Nephron (organoid): ENCODE data around the gene PCDHGA6.

Source experiments
- H3K27ac Mint-ChIP-seq, 3 experiments: 2 replicates each; pipeline ENCODE4 v1.8.0; 2020; ENCODE audit warnings: mixed read lengths in 3 of 3, mild to moderate bottlenecking in 2 of 3, moderate library complexity in 1 of 3
- H3K27me3 Mint-ChIP-seq: 2 replicates; pipeline ENCODE4 v1.8.0; 2021; ENCODE audit warnings: low read depth, mild to moderate bottlenecking, moderate library complexity, mixed read lengths
- H3K36me3 Mint-ChIP-seq: 2 replicates; pipeline ENCODE4 v1.8.0; 2020; ENCODE audit warnings: low read depth, mixed read lengths
- H3K4me1 Mint-ChIP-seq: 2 replicates; pipeline ENCODE4 v1.8.0; 2020; ENCODE audit warnings: mixed read lengths
- H3K4me3 Mint-ChIP-seq, 3 experiments: 2 replicates each; pipeline ENCODE4 v1.8.0; 2020; ENCODE audit warnings: mild to moderate bottlenecking in 3 of 3, mixed read lengths in 3 of 3, moderate library complexity in 2 of 3
- H3K9me3 Mint-ChIP-seq: 2 replicates; pipeline ENCODE4 v1.8.0; 2020; ENCODE audit warnings: mixed read lengths
- TF ChIP-seq, protein P1 (sequence below), 3 experiments: fragments of 200-600 bp; sonication (generic); IDR thresholded peaks; one replicate each; pipeline ENCODE4 v1.5.0; 2021; ENCODE audit warnings: antibody characterized with exemption in 3 of 3; ENCODE audit not compliant: unreplicated experiment in 3 of 3

The PCDHGA6 gene

DNA sequence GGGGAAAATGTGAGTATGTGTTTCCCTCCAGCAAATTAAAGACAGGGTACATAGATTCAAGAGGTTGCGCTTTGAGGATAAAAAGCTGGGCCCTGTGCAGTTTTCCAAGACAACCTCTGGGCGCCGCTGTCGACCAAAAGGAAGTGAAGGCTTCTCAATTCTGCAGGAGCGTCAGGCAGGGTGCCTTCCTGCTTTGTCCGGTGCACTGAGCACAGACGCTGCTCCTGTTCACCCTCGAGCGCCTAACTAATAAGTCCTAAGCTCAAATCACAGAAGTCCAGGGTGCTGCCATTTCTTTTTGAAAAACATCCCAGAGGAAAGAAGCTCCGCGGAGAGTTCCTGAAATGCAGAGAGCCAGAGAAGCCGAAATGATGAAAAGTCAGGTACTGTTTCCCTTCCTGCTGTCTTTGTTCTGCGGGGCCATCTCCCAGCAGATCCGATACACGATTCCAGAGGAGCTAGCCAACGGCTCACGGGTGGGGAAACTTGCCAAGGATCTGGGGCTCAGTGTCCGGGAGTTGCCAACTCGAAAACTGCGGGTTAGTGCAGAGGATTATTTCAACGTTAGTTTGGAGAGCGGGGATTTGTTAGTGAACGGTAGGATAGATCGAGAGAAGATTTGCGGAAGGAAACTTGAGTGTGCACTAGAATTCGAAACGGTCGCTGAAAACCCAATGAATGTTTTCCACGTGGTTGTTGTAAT, 23.6 kb upstream of the PCDHGA6 start, which contains the start of gene PCDHGB1:
TSS of gene PCDHGB1 (plus strand) at position 183 of the 703 bp plus-strand sequence. CDS start at position 345, 162 bp downstream.
- no peak within 1 kb of the TSS for H3K27ac Mint-ChIP-seq
- TF ChIP-seq, protein P1, sequence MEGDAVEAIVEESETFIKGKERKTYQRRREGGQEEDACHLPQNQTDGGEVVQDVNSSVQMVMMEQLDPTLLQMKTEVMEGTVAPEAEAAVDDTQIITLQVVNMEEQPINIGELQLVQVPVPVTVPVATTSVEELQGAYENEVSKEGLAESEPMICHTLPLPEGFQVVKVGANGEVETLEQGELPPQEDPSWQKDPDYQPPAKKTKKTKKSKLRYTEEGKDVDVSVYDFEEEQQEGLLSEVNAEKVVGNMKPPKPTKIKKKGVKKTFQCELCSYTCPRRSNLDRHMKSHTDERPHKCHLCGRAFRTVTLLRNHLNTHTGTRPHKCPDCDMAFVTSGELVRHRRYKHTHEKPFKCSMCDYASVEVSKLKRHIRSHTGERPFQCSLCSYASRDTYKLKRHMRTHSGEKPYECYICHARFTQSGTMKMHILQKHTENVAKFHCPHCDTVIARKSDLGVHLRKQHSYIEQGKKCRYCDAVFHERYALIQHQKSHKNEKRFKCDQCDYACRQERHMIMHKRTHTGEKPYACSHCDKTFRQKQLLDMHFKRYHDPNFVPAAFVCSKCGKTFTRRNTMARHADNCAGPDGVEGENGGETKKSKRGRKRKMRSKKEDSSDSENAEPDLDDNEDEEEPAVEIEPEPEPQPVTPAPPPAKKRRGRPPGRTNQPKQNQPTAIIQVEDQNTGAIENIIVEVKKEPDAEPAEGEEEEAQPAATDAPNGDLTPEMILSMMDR (IDR thresholded peaks at IDR 0.05; ENCODE audit: unreplicated experiment in 3 of 3), result no peak

DNA sequence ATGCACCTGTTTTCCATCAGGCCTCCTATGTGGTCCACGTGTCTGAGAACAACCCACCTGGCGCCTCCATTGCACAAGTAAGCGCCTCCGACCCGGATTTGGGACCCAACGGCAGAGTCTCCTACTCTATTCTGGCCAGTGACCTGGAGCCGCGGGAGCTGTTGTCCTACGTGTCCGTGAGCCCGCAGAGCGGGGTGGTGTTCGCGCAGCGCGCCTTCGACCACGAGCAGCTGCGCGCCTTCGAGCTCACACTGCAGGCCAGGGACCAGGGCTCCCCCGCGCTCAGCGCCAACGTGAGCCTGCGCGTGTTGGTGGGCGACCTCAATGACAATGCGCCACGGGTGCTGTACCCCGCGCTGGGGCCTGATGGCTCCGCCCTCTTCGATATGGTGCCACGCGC, 22.1 kb upstream of the PCDHGA6 start:
- H3K27me3 Mint-ChIP-seq, result peaks cover 2% of the 10 kb centered on the region
- no peak overlapping the region for H3K4me3 Mint-ChIP-seq
- H3K36me3 Mint-ChIP-seq, result peaks cover 35% of the 10 kb centered on the region
- H3K9me3 Mint-ChIP-seq, result peaks cover 58% of the 10 kb centered on the region
- TF ChIP-seq, protein P1 (IDR thresholded peaks at IDR 0.05; ENCODE audit: unreplicated experiment in 3 of 3), result no peak
- H3K4me1 Mint-ChIP-seq, result no peaks in the 10 kb centered on the region
- H3K27ac Mint-ChIP-seq, result no peak overlapping the region

More for the DNA sequence above, 23.6 kb upstream of the PCDHGA6 start, which contains the start of gene PCDHGB1:
- H3K4me1 Mint-ChIP-seq, result no peaks in the 10 kb centered on the region
- peak within 1 kb of the TSS in 1 of 3 experiments; percentile 45 for H3K4me3 Mint-ChIP-seq
- peaks cover 26% of the 10 kb centered on the region for H3K36me3 Mint-ChIP-seq
- peaks cover 3% of the 10 kb centered on the region for H3K27me3 Mint-ChIP-seq
- H3K9me3 Mint-ChIP-seq, result peaks cover 54% of the 10 kb centered on the region

DNA sequence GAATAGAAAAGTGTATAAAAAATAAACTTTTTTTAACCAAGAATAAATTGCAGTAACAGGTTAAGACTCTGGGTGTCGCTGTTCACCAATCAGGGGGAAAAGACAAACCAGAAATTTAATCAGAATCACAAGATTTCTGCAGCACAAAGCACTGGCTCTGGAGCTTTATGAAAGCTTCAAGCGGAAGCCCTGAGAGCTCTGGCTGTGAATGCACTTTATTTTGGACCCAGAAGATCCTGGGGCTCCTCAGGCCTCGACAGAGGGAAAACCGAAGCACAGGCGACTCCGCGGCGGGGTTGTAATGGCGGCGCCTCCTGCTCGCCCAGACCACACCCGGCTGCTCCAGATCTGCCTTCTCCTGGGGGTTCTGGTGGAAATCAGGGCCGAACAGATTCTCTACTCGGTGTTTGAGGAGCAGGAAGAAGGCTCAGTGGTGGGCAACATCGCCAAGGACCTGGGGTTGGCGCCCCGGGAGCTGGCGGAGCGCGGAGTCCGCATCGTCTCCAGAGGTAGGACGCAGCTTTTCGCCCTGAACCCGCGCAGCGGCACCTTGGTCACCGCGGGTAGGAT, 18.7 kb upstream of the PCDHGA6 start, which contains the start of gene PCDHGA4:
TSS of gene PCDHGA4 (plus strand) at position 122 of the 570 bp plus-strand sequence. CDS start at position 209, 87 bp downstream.
- Mint-ChIP-seq H3K27ac (no peak within 1 kb of the TSS), H3K27me3 (peaks cover 4% of the 10 kb centered on the region), H3K36me3 (peaks cover 37% of the 10 kb centered on the region), H3K4me3 (no peak within 1 kb of the TSS), H3K9me3 (peaks cover 52% of the 10 kb centered on the region), H3K4me1 (no peaks in the 10 kb centered on the region)
- TF ChIP-seq, protein P1 (IDR thresholded peaks at IDR 0.05; ENCODE audit: unreplicated experiment in 3 of 3), result no peak

DNA sequence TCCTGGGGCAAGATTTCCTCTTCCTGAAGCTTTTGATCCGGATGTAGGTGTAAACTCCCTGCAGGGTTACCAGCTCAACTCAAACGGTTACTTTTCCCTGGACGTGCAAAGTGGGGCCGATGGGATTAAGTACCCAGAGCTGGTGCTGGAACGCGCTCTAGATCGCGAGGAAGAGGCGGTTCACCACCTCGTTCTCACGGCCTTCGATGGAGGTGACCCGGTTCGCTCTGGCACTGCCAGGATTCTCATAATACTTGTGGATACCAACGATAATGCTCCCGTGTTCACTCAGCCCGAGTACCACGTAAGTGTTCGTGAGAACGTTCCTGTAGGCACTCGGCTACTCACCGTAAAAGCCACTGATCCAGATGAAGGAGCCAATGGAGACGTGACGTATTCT, 18.1 kb upstream of the PCDHGA6 start:
- Mint-ChIP-seq H3K36me3 (peaks cover 35% of the 10 kb centered on the region), H3K27me3 (peaks cover 4% of the 10 kb centered on the region), H3K9me3 (peaks cover 54% of the 10 kb centered on the region), H3K27ac (no peak overlapping the region), H3K4me3 (no peak overlapping the region), H3K4me1 (no peaks in the 10 kb centered on the region)
- TF ChIP-seq, protein P1 (IDR thresholded peaks at IDR 0.05; ENCODE audit: unreplicated experiment in 3 of 3), result no peak

DNA sequence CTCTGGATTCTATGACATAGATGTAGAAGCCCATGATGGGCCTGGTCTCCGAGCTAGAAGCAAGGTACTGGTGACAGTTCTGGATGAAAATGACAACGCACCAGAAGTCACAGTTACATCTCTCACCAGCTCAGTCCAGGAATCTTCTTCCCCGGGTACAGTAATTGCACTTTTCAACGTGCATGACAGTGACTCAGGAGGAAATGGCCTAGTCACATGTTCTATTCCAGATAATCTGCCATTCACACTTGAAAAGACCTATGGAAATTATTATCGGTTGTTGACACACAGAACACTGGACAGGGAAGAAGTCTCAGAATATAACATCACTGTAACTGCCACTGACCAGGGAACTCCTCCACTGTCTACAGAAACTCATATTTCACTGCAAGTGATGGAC, 17.6 kb upstream of the PCDHGA6 start:
- peaks cover 40% of the 10 kb centered on the region for H3K36me3 Mint-ChIP-seq
- TF ChIP-seq, protein P1 (IDR thresholded peaks at IDR 0.05; ENCODE audit: unreplicated experiment in 3 of 3), result no peak
- no peaks in the 10 kb centered on the region for H3K4me1 Mint-ChIP-seq
- H3K4me3 Mint-ChIP-seq, result no peak overlapping the region
- H3K27me3 Mint-ChIP-seq, result peaks cover 4% of the 10 kb centered on the region
- peaks cover 58% of the 10 kb centered on the region for H3K9me3 Mint-ChIP-seq
- H3K27ac Mint-ChIP-seq, result no peak overlapping the region
